Upper lobe of right lung (tissue), 1 donor: ENCODE results near the gene GIMAP5. TPM values are rescaled to one million over a fixed set of nuclear protein-coding genes. Genes with fewer than 3 reads are reported as not detected.

Source experiments
- ATAC-seq: fragments of 200-7000 bp; cut with Tn5 transposase; one replicate; pipeline ENCODE4 v1.9.1; 2020; ENCODE audit warnings: mild to moderate bottlenecking, moderate library complexity
- DNase-seq: peaks from one replicate; pipeline ENCODE4 v3.0.0-alpha.2; 2020
- H3K27ac ChIP-seq: fragments of 200-600 bp; one replicate; pipeline ENCODE4 v1.8.0; 2022
- H3K27me3 ChIP-seq: fragments of 200-600 bp; one replicate; pipeline ENCODE4 v1.8.0; 2022; ENCODE audit warnings: mild to moderate bottlenecking
- H3K36me3 ChIP-seq: fragments of 200-600 bp; one replicate; pipeline ENCODE4 v1.8.0; 2022
- H3K4me1 ChIP-seq: fragments of 200-600 bp; one replicate; pipeline ENCODE4 v1.8.0; 2022
- H3K4me3 ChIP-seq: fragments of 200-600 bp; one replicate; pipeline ENCODE4 v1.8.0; 2022; ENCODE audit warnings: mild to moderate bottlenecking
- H3K9me3 ChIP-seq: fragments of 200-600 bp; one replicate; pipeline ENCODE4 v1.8.0; 2022
- intact Hi-C: fragments of 100-400 bp; cut with DNase I; formaldehyde crosslinking; loops from one replicate; pipeline ENCODE4 v1.11.0; 2022
- total RNA-seq: library from RNA; stranded (reverse); fragmentation: NEBNext Ultra II Directional; extraction: Animal tissue kit (Norgen Biotek cat#: 25700); gene quantifications from one replicate; pipeline ENCODE4 v1.2.1, GENCODE V29; 2021
- TF ChIP-seq, protein P1 (sequence below): fragments of 200-600 bp; IDR thresholded peaks from one replicate; pipeline ENCODE4 v1.8.0; 2022; ENCODE audit warnings: antibody characterized with exemption
- donor health status: DM: no; HTN: yes; CAD: no; lungs with severe emphysema.

GIMAP5 gene
- total RNA-seq, 1 donor from 2014 or later: 41.8 TPM

DNA sequence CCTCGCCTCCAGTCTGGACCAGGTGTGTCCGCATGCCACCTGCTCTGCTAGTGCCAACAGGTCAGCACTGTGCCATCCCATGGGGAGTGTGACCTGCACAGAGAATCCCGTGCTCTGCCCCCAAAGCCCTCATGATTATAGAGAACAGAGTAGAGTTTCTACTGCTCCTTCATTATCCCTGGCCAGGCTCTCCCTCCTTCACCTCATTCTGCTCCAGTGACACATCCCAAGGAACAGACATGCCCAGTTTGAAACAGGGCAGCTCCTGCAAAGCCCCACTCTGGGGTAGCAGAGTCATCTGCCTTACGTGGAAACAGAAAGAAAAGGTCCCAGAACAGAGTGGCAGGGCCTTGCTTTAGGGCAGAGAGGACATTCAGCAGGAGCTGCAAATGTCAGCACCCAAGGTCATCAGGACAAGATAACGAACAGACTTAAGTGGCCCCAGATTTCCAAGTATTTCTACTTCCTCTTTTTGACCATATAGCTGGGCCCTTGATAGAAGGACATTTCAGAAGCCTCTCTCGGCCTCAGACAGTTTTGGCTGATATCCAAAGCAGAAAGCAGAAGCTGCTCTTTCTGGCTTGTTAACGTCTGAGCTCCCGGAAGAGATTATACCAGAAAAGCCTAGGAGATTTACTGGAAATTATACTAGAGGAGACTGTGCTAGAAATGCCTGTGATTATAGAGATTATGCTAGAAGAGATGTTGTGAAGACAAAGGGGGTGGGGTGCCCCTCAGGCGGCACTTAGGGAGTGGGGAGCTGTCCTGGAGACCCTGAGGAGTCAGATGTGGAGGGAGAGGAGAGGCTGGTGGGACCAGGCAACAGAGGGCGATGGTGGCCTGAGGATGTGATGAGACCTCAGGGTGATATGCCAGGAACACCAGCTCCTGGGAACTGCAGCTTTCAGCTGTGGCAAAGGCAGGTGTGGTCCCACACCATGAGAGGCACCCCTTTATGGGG lies 50.4 kb downstream of the GIMAP5 start:
- no peak overlapping the region for H3K4me3 ChIP-seq
- intact Hi-C loops: no loop called here
- peak; percentile 74 for ATAC-seq
- TF ChIP-seq, protein P1, sequence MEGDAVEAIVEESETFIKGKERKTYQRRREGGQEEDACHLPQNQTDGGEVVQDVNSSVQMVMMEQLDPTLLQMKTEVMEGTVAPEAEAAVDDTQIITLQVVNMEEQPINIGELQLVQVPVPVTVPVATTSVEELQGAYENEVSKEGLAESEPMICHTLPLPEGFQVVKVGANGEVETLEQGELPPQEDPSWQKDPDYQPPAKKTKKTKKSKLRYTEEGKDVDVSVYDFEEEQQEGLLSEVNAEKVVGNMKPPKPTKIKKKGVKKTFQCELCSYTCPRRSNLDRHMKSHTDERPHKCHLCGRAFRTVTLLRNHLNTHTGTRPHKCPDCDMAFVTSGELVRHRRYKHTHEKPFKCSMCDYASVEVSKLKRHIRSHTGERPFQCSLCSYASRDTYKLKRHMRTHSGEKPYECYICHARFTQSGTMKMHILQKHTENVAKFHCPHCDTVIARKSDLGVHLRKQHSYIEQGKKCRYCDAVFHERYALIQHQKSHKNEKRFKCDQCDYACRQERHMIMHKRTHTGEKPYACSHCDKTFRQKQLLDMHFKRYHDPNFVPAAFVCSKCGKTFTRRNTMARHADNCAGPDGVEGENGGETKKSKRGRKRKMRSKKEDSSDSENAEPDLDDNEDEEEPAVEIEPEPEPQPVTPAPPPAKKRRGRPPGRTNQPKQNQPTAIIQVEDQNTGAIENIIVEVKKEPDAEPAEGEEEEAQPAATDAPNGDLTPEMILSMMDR: no peak
- no peak for DNase-seq
- H3K27ac ChIP-seq: peak overlapping the region; percentile 78
- no peaks in the 10 kb centered on the region for H3K9me3 ChIP-seq
- no peaks in the 10 kb centered on the region for H3K27me3 ChIP-seq
- no peaks in the 10 kb centered on the region for H3K36me3 ChIP-seq
- peaks cover 24% of the 10 kb centered on the region for H3K4me1 ChIP-seq

DNA sequence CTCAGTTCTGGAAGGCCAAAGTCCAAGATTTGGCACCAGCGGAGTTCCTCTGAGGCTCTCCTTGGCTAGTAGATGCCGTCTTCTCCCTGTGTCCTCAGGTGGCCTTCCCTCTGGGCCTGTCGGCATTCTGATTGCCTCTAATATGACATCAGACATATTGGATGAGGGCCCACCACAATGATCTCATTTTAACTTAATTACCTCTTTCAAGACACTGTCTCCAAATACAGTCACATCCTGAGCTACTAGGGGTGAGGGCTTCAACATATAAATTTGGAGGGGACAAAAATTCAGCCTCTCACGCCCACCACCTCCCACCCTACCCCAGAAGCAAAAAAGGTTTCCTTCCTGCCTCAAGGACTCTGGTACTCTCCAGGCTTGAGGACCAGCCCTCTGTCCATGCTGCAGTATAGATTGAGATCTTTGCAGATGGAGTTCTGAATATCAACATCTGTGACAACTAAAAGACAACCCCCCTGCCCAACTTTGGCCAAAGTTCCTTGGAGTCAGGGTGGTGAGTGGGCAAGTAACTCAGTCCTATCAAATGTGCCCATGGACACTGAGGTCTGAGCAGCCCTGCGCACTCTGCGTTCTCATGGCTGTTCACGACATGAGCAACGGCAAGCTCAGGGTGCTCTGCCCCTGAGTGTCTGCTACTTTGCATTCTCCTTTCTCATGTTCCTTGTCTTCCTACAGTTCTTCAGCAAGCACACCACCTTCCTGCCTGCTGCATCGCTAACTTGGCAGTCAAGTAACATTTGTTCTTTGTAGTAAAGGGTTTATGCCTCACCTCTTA lies 51.5 kb downstream of the GIMAP5 start:
- peaks cover 24% of the 10 kb centered on the region for H3K4me1 ChIP-seq
- no peaks in the 10 kb centered on the region for H3K36me3 ChIP-seq
- no peaks in the 10 kb centered on the region for H3K9me3 ChIP-seq
- H3K27ac ChIP-seq: peak overlapping the region; percentile 78
- H3K27me3 ChIP-seq: no peaks in the 10 kb centered on the region
- no peak for DNase-seq
- ATAC-seq: no peak
- intact Hi-C loops: no loop called here
- no peak overlapping the region for H3K4me3 ChIP-seq
- TF ChIP-seq, protein P1: no peak

DNA sequence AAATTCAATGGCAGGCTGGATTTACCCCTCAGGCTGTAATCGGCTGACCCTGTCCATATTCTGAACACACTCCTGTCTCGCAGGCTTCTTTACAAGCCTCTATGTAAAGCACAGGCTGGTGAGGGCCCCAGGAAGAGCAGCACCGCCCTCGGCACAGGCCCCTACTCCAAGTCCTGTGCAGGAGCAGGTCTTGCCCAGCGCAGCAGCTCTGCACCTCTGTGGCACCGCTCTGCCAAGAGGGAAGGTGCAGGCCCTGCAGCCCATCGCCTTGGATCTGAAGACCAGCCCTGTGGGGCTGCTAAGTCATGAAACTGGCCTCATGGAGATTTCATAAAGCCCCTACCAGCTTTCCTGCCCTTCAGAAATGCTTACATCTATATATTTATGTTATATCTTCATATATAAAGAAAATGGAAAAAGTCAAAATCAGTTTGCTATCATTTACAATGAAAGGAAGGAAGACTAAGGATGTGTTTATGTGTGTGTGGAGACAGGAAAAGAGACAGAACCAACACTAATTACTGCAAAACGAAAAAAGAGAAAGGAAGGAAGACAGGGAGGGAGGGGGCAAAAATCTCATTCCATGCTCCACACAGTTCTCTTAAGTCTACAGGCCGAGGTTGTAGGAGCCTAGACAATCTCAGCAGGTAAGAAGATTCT lies 53.3 kb downstream of the GIMAP5 start:
- TF ChIP-seq, protein P1: no peak
- peaks cover 20% of the 10 kb centered on the region for H3K4me1 ChIP-seq
- no peak overlapping the region for H3K27ac ChIP-seq
- DNase-seq (no peak), ATAC-seq (no peak)
- H3K27me3 ChIP-seq: no peaks in the 10 kb centered on the region
- no peaks in the 10 kb centered on the region for H3K36me3 ChIP-seq
- no peak overlapping the region for H3K4me3 ChIP-seq
- no peaks in the 10 kb centered on the region for H3K9me3 ChIP-seq
- intact Hi-C loops: no loop called here

DNA sequence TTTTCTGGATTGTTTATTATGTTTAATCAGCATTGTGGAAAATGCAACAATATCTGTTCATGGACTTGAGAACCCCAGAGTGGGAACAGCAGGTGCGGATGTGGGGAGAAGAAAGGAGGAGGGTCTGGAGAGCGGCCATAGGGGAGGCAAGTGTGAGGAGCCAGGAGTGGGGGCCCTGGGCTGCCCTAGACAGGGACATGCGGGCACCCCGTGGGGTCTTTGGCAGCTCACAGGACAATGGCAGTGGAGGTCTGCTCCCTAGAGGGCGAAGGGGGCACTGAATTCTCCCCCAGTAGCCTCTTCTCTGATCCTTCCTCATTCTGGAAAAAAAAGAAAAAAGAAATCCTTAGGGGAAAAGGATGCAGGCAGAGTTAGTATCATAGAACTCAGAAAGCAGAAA lies 54.1 kb downstream of the GIMAP5 start:
- Histone ChIP-seq H3K27me3 (no peaks in the 10 kb centered on the region), H3K27ac (no peak overlapping the region), H3K4me1 (peaks cover 20% of the 10 kb centered on the region), H3K36me3 (no peaks in the 10 kb centered on the region), H3K9me3 (no peaks in the 10 kb centered on the region), H3K4me3 (no peak overlapping the region)
- TF ChIP-seq, protein P1: no peak
- intact Hi-C loops: no loop called here
- no peak for ATAC-seq
- no peak for DNase-seq

DNA sequence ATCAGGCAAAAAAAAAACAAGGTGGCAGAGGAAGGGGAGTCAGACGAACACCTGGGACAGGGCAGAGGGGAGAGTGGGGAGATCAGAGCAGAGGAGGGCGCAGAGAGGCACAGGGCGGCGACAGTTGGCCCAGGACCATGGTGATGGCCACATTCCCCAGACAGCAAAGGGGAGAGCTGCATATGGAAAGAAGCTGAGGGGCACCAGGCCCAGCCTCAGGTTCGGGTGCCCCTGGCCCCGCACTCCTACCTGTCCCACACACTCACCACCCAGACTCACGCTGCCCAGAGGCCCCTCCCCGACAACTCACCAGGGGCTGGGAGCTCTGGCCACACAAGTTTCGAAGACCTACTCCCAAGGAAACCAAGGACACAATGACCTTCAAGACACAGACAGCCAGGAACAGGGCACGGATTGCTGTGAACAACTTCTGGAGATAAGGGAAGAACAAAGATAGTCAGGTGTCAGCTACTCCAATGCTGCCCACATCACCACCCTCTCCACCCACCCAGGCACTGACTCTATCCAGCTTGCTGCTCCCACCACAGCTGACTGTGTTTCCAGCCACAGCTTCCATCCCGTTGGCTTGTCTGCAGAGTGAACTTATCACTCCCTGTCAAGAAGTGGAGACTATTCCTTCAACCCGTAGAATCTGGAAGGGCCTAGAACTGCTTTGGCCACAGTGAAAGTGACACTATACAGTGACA lies 54.7 kb downstream of the GIMAP5 start:
- H3K36me3 ChIP-seq: no peaks in the 10 kb centered on the region
- H3K9me3 ChIP-seq: no peaks in the 10 kb centered on the region
- no peak overlapping the region for H3K27ac ChIP-seq
- no peaks in the 10 kb centered on the region for H3K27me3 ChIP-seq
- no peak overlapping the region for H3K4me3 ChIP-seq
- no peak for ATAC-seq
- peaks cover 16% of the 10 kb centered on the region for H3K4me1 ChIP-seq
- no peak for DNase-seq
- intact Hi-C loops: no loop called here
- TF ChIP-seq, protein P1: no peak
